ENCODE results near the gene MED12L.

The MED12L gene

DNA sequence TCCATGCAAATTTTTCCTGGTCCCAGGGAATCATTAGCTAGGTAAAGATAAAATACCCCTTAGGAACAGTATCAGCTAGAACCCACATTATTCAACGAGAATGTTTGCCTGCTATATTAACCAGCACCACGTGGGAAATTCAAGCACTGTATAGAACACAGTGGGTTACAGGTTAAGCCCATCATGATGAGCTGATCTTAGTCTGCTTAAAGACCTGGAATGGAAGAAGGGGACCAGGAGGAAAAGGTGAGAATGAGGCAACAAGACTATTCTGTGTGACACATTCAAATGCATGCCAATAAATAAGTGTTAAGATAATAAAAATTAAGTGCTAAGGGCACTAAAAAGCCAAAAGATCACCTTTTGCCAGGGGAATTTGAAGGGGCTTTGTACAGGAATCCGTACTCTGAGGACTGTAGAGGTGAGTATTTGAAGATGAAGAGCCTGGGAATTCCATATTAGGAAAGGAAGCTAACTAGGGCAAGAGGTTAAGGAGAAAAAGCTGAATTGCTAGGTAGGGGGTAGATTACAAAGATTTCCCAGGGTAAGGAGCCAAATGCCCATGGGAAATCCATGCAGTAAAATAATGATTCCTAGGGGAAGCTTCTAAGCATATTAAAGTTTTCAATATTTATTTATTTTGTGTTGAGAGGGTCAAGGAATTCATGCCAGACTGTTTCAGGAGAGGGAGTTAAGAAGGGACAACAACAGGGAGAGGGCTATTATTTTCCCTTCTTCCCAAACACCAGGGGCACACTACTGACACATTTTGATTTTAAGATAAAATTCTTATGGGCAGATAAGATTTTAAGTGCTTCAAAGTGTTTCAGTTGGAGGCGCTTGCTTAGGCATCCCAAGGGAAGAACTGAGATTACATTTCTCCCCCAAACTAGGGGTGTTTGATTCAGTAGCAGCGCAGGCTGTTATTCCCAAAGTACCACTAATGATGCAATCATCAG is 2.3 kb upstream of the MED12L start:
- POLR2A ChIA-PET: interaction anchor here (1.2 kb wide), 1 partner anchor 320 kb away, joined by 3 read pairs; the partner anchor contains the start of gene SIAH2
- no peaks in the 10 kb centered on the region for H3K4me1 ChIP-seq (ENCODE audit: control insufficient read depth, insufficient read depth, low read length)
- CTCF ChIA-PET: interaction anchor here (1.3 kb wide), 1 partner anchor 17 kb away, joined by 3 read pairs; no protein-coding TSS in a partner anchor
- no peak overlapping the region for H3K4me3 ChIP-seq (ENCODE audit: low read depth, low read length)
- no peak overlapping the region for H3K27ac ChIP-seq (ENCODE audit: extremely low read depth, low read depth, low read length)
- TF ChIP-seq ZNF596 (tag by site-specific recombination; IDR thresholded peaks at IDR 0.05): no peak
- 0 out of 2 replicates have a peak, but pooled peaks have one; percentile 38 for TF ChIP-seq ZBTB8A (tag by site-specific recombination; IDR thresholded peaks at IDR 0.05)
- TF ChIP-seq GLIS1 (tag by site-specific recombination; IDR thresholded peaks at IDR 0.05): peak; percentile 71
- no peak for TF ChIP-seq ZNF610 (tag by site-specific recombination; IDR thresholded peaks at IDR 0.05; ENCODE audit: borderline replicate concordance)
- TF ChIP-seq, protein P1, sequence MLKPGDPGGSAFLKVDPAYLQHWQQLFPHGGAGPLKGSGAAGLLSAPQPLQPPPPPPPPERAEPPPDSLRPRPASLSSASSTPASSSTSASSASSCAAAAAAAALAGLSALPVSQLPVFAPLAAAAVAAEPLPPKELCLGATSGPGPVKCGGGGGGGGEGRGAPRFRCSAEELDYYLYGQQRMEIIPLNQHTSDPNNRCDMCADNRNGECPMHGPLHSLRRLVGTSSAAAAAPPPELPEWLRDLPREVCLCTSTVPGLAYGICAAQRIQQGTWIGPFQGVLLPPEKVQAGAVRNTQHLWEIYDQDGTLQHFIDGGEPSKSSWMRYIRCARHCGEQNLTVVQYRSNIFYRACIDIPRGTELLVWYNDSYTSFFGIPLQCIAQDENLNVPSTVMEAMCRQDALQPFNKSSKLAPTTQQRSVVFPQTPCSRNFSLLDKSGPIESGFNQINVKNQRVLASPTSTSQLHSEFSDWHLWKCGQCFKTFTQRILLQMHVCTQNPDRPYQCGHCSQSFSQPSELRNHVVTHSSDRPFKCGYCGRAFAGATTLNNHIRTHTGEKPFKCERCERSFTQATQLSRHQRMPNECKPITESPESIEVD (tag by site-specific recombination; IDR thresholded peaks at IDR 0.05): peak; percentile 47
- TF ChIP-seq SCRT2 (tag by site-specific recombination; IDR thresholded peaks at IDR 0.05): peak; percentile 70
- peak; percentile 63; the same call in 1 of the 2 replicates for TF ChIP-seq SCRT1 (tag by site-specific recombination; IDR thresholded peaks at IDR 0.05; ENCODE audit: borderline replicate concordance)
- TF ChIP-seq OSR2 (tag by site-specific recombination; IDR thresholded peaks at IDR 0.05): peak; percentile 28; the same call in 1 of the 2 replicates
- TF ChIP-seq KLF10 (tag by site-specific recombination; IDR thresholded peaks at IDR 0.05): no peak
- H3K36me3 ChIP-seq (ENCODE audit: control insufficient read depth in 2 of 2, insufficient read depth in 1 of 2, low read length in 2 of 2): no peaks in the 10 kb centered on the region
- no peaks in the 10 kb centered on the region for H3K9me3 ChIP-seq (ENCODE audit: control insufficient read depth, insufficient read depth, low read depth, low read length)

DNA sequence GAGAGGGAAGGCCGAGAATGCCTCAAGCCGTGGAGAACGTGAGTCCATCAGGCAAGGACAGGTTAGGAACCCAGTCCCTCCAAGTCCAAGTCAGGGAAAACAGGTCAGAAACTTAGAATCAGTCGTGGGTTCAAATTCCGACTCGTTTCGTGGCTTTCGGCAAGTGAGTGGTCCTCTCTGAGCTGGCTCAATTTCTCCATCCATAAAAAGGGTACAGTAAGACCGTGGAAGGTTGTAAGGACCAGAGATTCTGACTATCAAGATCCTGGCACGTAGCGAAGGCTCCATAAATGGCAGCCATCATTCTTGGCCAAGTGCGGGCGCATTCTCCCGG is 604 bp upstream of the MED12L start:
- H3K27ac ChIP-seq (ENCODE audit: extremely low read depth, low read depth, low read length): peak overlapping the region; percentile 80; the same call in 1 of the 2 replicates
- CTCF ChIA-PET: interaction anchor here (0.6 to 4.1 kb wide), 3 partner anchors 22 to 1212 kb away, joined by 3 to 16 read pairs (median 3); no protein-coding TSS in a partner anchor
- peaks cover 0 to 3% of the 10 kb centered on the region in 2 experiments; a peak in 1 of 3 replicates for H3K36me3 ChIP-seq (ENCODE audit: control insufficient read depth in 2 of 2, insufficient read depth in 1 of 2, low read length in 2 of 2)
- H3K4me1 ChIP-seq (ENCODE audit: control insufficient read depth, insufficient read depth, low read length): no peaks in the 10 kb centered on the region; the same call in 1 of the 2 replicates
- no peak for TF ChIP-seq KLF10 (tag by site-specific recombination; IDR thresholded peaks at IDR 0.05)
- TF ChIP-seq ZNF768 (tag by site-specific recombination; IDR thresholded peaks at IDR 0.05): 0 out of 2 replicates have a peak, but pooled peaks have one; percentile 44
- POLR2A ChIA-PET: no interaction called here
- peak overlapping the region; percentile 78 for H3K4me3 ChIP-seq (ENCODE audit: low read depth, low read length)
- H3K9me3 ChIP-seq (ENCODE audit: control insufficient read depth, insufficient read depth, low read depth, low read length): no peaks in the 10 kb centered on the region

DNA sequence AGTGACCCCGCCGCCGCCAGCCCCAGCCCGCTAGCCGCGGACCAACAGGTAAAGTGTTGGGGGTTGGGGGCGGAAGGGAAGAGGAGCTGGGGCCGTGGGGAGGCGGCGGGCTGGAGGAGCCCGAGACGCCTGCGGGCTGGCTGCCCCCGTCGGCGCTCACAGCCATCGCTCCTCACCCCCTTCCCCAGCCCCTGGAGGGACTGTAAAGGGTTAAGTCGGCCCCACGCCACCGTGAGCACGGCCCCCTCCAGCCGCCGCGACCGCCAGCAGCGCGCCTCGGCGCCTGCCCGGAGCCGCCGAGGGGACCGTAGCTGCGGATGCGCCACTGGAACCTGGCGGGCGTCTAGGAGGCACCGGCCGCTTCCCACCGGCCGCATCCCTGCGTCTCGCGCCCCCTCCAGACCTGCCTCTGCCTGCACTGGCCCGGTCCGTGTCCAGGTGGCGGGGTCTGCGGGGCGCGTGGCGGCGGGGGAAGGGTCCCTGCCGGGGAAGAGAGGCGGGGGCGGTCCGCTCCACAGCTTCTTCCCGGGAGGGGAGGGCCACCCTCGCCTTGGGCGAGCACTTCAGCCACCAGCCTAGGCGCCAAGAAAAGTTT is 522 bp downstream of the MED12L start:
- ChIA-PET CTCF (interaction anchor here (0.7 to 4.1 kb wide), 8 partner anchors 10 to 160 kb away, joined by 4 to 19 read pairs (median 6); no protein-coding TSS in a partner anchor), POLR2A (interaction anchor here (0.5 to 1.9 kb wide), 6 partner anchors 9 to 1103 kb away, joined by 3 to 5 read pairs (median 3); no protein-coding TSS in a partner anchor)
- Histone ChIP-seq H3K36me3 (ENCODE audit: control insufficient read depth in 2 of 2, insufficient read depth in 1 of 2, low read length in 2 of 2) (peaks cover 0 to 6% of the 10 kb centered on the region in 2 experiments; a peak in 1 of 3 replicates), H3K4me1 (ENCODE audit: control insufficient read depth, insufficient read depth, low read length) (no peaks in the 10 kb centered on the region; the same call in 1 of the 2 replicates), H3K27ac (ENCODE audit: extremely low read depth, low read depth, low read length) (peak overlapping the region; percentile 80; the same call in 1 of the 2 replicates), H3K9me3 (ENCODE audit: control insufficient read depth, insufficient read depth, low read depth, low read length) (no peaks in the 10 kb centered on the region), H3K4me3 (ENCODE audit: low read depth, low read length) (peak overlapping the region; percentile 78)
- 0 out of 2 replicates have a peak, but pooled peaks have one; percentile 48 for TF ChIP-seq ZNF335 (tag by site-specific recombination; conservative IDR thresholded peaks at IDR 0.05)
- TF ChIP-seq GLIS2 (tag by site-specific recombination; IDR thresholded peaks at IDR 0.05): peak; percentile 51
- TF ChIP-seq ZNF169 (tag by site-specific recombination; IDR thresholded peaks at IDR 0.05): no peak
- TF ChIP-seq SCRT2 (tag by site-specific recombination; IDR thresholded peaks at IDR 0.05): peak; percentile 57; the same call in 1 of the 2 replicates
- peak; percentile 64 for TF ChIP-seq ZIC2 (tag by site-specific recombination; IDR thresholded peaks at IDR 0.05)
- no peak for TF ChIP-seq ZNF510 (tag by site-specific recombination; IDR thresholded peaks at IDR 0.05; ENCODE audit: insufficient replicate concordance)

All from HEK293 (cell line).